Smooth muscle cell (in vitro differentiated cells): ENCODE results near the gene ACKR2. TPM values are rescaled to one million over a fixed set of nuclear protein-coding genes. Genes with fewer than 3 reads are reported as not detected.
A peak's percentile ranks its signal among the peaks of the same experiment; 100 is the strongest.
"Not testable (repeated sequence)": the region's sequence is repeated elsewhere in the genome, so short reads cannot be mapped to it uniquely, and the experiment has no call there.

Experiments
- DNase-seq: peaks from one replicate; lab custom pipeline; 2025; ENCODE audit not compliant: unreplicated experiment; lab: John Stamatoyannopoulos, UW
- H2AFZ ChIP-seq: fragments of 200-600 bp; sonication (generic); 2 replicates; pipeline ENCODE4 v1.6.0; 2016; ENCODE audit warnings: antibody characterized with exemption, low read depth, mild to moderate bottlenecking
- H3F3A ChIP-seq: fragments of 200-600 bp; sonication (generic); 2 replicates; pipeline ENCODE4 v1.6.0; 2017; ENCODE audit warnings: antibody characterized with exemption, low read depth
- H3K27ac ChIP-seq: fragments of 200-600 bp; sonication (generic); 2 replicates; pipeline ENCODE4 v1.5.1; 2016; ENCODE audit warnings: low read depth, mild to moderate bottlenecking
- H3K27me3 ChIP-seq: fragments of 200-600 bp; sonication (generic); 2 replicates; pipeline ENCODE4 v1.6.1; 2016; ENCODE audit warnings: low read depth, mild to moderate bottlenecking
- H3K36me3 ChIP-seq: fragments of 200-600 bp; sonication (generic); 2 replicates; pipeline ENCODE4 v1.5.1; 2016; ENCODE audit warnings: low read depth
- H3K4me1 ChIP-seq: fragments of 200-600 bp; sonication (generic); 2 replicates; pipeline ENCODE4 v1.5.1; 2016; ENCODE audit warnings: low read depth
- H3K4me2 ChIP-seq: fragments of 200-600 bp; sonication (generic); 2 replicates; pipeline ENCODE4 v1.6.0; 2016; ENCODE audit warnings: mild to moderate bottlenecking
- H3K4me3 ChIP-seq: fragments of 200-600 bp; sonication (generic); 2 replicates; pipeline ENCODE4 v1.5.1; 2016; ENCODE audit warnings: mild to moderate bottlenecking
- H3K79me2 ChIP-seq: fragments of 200-600 bp; sonication (generic); 2 replicates; pipeline ENCODE4 v1.6.0; 2016; ENCODE audit warnings: low read depth, mild to moderate bottlenecking
- H3K9ac ChIP-seq: fragments of 200-600 bp; sonication (generic); 2 replicates; pipeline ENCODE4 v1.6.0; 2016; ENCODE audit warnings: low read depth
- H3K9me3 ChIP-seq: fragments of 200-600 bp; sonication (generic); replicated peaks from 2 replicates; pipeline ENCODE4 v1.5.1; 2016; ENCODE audit warnings: low read depth
- H4K20me1 ChIP-seq: fragments of 200-600 bp; sonication (generic); 2 replicates; pipeline ENCODE4 v1.6.0; 2016; ENCODE audit warnings: low read depth
- WGBS: methylation state at CpG from one replicate; pipeline ENCODE4 v1.1.7; 2016; ENCODE audit warnings: low lambda C conversion rate; 5-methylcytosine and 5-hydroxymethylcytosine counted together
- polyA plus RNA-seq: library from polyadenylated mRNA; unstranded; fragments of >200 nt; fragmentation: Nextera tagmentation; extraction: Ambion mirVana; gene quantifications from 2 replicates; pipeline ENCODE4 v1.2.1, GENCODE V29; 2016
- total RNA-seq: library from RNA; depleted of rRNA; stranded (reverse); fragments of >200 nt; gene quantifications from 2 replicates; pipeline ENCODE4 v1.2.3, GENCODE V29; 2014
- TF ChIP-seq, protein P1 (sequence below): fragments of 200-600 bp; sonication (generic); IDR thresholded peaks from 2 replicates; pipeline ENCODE4 v1.5.1; 2017; ENCODE audit warnings: borderline replicate concordance, mild to moderate bottlenecking, antibody characterized with exemption; ENCODE audit not compliant: insufficient read depth, poor library complexity, severe bottlenecking

Gene ACKR2
- total and polyA plus RNA-seq, 2 experiments from 2014 or later, result 1.1 to 17.2 TPM

DNA sequence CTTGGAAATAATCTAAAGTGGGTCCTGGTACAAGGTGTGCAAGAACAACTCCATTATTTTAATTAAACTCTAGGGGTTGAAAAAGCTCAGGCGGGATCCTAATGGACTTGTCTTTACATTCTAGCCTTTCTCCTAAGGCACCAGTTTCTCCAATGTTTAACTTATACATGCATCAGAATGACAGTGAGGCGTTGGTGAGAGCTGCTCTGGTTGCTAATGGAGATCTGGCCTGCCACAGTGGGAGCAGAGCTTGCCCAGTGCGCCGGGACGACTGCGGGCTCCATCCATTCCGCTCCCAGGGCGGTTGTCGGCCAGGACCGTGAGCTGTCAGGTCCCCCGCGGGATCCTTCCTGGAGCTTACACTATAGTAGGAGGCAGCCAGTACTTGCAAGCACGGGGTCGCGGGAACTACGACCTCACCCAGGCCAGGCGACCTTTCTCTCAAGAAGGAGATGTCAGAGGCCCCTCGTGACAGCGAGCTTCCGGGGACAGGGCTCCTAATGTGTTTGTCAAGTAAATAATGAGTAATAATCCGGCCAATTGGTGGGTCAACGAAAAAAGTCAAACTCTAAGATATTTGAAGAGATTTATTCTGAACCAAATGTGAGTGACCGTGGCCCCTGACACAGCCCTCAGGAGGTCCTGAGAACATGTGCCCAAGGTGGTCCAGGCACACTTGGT is 4.0 kb upstream of the ACKR2 start:
- Histone ChIP-seq H3K9ac (peak overlapping the region; percentile 89), H3K27ac (peak overlapping the region; percentile 91)
- 20% methylated on average over 23 of the region's 23 CpGs for WGBS

DNA sequence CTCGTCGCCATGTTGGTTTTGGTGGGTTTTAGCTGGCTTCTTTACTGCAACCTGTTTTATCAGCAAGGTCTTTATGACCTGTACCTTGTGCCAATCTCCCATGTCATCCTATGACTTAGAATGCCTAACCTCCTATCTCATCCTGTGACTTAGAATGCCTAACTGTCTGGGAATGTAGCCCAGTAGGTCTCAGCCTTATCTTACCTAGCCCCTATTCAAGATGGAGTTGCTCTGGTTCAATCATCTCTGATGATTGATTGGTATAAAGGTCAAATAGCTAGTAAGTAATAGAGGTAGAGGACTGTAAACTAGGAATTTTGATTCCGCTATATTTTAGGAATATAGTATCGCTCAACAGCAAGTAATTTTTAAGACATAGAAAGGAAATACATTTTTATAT is 1.3 kb upstream of the ACKR2 start:
- peaks cover 9% of the 10 kb centered on the region for H3K79me2 ChIP-seq
- TF ChIP-seq, protein P1, sequence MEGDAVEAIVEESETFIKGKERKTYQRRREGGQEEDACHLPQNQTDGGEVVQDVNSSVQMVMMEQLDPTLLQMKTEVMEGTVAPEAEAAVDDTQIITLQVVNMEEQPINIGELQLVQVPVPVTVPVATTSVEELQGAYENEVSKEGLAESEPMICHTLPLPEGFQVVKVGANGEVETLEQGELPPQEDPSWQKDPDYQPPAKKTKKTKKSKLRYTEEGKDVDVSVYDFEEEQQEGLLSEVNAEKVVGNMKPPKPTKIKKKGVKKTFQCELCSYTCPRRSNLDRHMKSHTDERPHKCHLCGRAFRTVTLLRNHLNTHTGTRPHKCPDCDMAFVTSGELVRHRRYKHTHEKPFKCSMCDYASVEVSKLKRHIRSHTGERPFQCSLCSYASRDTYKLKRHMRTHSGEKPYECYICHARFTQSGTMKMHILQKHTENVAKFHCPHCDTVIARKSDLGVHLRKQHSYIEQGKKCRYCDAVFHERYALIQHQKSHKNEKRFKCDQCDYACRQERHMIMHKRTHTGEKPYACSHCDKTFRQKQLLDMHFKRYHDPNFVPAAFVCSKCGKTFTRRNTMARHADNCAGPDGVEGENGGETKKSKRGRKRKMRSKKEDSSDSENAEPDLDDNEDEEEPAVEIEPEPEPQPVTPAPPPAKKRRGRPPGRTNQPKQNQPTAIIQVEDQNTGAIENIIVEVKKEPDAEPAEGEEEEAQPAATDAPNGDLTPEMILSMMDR, result no peak
- H3K9ac ChIP-seq, result peak overlapping the region; percentile 36
- no peak overlapping the region for H2AFZ ChIP-seq
- no peaks in the 10 kb centered on the region for H3K36me3 ChIP-seq
- 89% methylated on average over 4 of the region's 4 CpGs for WGBS
- H3K9me3 ChIP-seq, result no peaks in the 10 kb centered on the region
- peaks cover 3% of the 10 kb centered on the region for H4K20me1 ChIP-seq
- H3F3A ChIP-seq, result peaks cover 11% of the 10 kb centered on the region
- DNase-seq, result no peak
- no peaks in the 10 kb centered on the region for H3K27me3 ChIP-seq
- peak overlapping the region; percentile 70 for H3K27ac ChIP-seq
- H3K4me3 ChIP-seq, result no peak overlapping the region
- peaks cover 12% of the 10 kb centered on the region for H3K4me1 ChIP-seq
- no peak overlapping the region for H3K4me2 ChIP-seq

More for the DNA sequence above, 4.0 kb upstream of the ACKR2 start:
- Histone ChIP-seq H3K27me3 (no peaks in the 10 kb centered on the region), H4K20me1 (peaks cover 29% of the 10 kb centered on the region), H2AFZ (peak overlapping the region; percentile 99), H3K4me3 (peak overlapping the region; percentile 94), H3K36me3 (no peaks in the 10 kb centered on the region), H3K9me3 (no peaks in the 10 kb centered on the region), H3K4me1 (peaks cover 34% of the 10 kb centered on the region), H3K79me2 (peaks cover 35% of the 10 kb centered on the region), H3K4me2 (peak overlapping the region; percentile 100), H3F3A (peaks cover 12% of the 10 kb centered on the region)
- DNase-seq, result no peak
- TF ChIP-seq, protein P1, result no peak

DNA sequence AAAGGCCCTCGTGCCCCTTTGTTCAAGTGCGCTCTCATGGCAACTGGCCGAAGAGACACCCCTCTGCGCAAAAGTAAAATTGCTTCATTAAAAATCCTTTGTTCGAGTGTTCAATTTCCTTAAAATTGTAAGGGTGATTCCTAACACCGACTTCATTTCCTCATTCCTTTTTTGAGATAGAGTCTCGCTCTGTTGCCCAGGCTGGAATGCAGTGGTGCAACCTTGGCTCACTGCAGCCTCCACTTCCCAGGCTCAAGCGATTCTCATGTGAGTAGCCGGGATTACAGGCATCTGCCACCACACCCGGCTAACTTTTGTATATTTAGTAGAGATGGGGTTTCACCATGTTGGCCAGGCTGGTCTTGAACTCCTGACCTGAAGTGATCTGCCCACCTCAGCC is 1.5 kb downstream of the ACKR2 start:
- H3K36me3 ChIP-seq, DNase-seq, H4K20me1 ChIP-seq, H3F3A ChIP-seq, H3K4me1 ChIP-seq, H3K79me2 ChIP-seq, H3K4me3 ChIP-seq, H3K27me3 ChIP-seq, H3K9me3 ChIP-seq, H2AFZ ChIP-seq: not testable (repeated sequence)
- Histone ChIP-seq H3K4me2 (peak overlapping the region; percentile 23), H3K9ac (peak overlapping the region; percentile 30), H3K27ac (peak overlapping the region; percentile 70)
- WGBS, result 75% methylated on average over 10 of the region's 10 CpGs

DNA sequence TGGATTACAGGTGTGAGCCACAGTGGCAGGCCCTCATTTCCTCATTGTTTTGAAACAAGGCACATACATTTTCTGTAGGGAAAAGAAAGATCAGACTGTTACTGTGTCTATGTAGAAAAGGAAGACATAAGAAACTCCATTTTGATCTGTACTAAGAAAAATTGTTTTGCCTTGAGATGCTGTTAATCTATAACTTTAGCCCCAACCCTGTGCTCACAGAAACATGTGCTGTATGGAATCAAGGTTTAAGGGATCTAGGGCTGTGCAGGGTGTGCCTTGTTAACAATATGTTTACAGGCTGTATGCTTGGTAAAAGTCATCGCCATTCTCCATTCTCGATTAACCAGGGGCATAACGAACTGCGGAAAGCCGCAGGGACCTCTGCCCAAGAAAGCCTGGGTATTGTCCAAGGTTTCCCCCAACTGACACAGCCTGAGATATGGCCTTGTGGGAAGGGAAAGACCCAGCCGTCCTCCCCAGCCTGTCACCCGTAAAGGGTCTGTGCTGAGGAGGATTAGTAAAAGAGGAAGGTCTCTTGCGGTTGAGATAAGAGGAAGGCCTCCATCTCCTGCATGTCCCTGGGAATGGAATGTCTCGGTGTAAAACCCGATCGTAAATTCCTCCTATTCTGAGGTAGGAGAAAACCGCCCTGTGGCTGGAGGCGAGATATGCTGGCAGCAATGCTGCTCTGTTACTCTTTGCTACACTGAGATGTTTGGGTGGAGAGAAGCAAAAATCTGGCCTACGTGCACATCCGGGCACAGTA is 2.1 kb downstream of the ACKR2 start:
- not testable (repeated sequence) for H3K36me3 ChIP-seq, H3K4me3 ChIP-seq, H3K9me3 ChIP-seq, H3F3A ChIP-seq, DNase-seq, H4K20me1 ChIP-seq, H3K27me3 ChIP-seq, H3K4me1 ChIP-seq, H3K79me2 ChIP-seq, H3K9ac ChIP-seq
- Histone ChIP-seq H2AFZ (peak overlapping the region; percentile 49), H3K4me2 (peak overlapping the region; percentile 69), H3K27ac (peak overlapping the region; percentile 70)
- WGBS, result 17% methylated on average over 15 of the region's 15 CpGs
